ENCODE data around the gene MTNR1A.

DNA sequence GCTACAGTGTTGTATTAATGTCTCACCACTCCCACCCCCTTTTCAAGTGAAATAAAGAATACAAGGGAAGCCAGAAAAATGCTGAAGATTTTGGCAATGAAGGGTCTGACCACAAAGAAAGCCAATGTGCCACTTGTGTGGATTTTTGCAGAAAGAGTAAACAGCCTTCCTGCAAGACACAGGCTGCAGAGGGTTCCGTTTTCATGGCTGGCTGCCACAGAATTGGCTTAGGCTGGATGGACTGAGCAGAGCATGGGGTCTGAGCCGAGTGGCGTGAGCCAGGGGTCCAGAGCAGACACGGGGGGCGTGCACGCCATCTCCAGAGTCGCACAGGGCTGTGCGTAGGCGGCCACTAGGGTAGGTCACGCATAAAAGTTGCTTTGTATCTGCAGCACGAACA lies 69.2 kb downstream of the MTNR1A start:
- TF ChIP-seq, protein P1, sequence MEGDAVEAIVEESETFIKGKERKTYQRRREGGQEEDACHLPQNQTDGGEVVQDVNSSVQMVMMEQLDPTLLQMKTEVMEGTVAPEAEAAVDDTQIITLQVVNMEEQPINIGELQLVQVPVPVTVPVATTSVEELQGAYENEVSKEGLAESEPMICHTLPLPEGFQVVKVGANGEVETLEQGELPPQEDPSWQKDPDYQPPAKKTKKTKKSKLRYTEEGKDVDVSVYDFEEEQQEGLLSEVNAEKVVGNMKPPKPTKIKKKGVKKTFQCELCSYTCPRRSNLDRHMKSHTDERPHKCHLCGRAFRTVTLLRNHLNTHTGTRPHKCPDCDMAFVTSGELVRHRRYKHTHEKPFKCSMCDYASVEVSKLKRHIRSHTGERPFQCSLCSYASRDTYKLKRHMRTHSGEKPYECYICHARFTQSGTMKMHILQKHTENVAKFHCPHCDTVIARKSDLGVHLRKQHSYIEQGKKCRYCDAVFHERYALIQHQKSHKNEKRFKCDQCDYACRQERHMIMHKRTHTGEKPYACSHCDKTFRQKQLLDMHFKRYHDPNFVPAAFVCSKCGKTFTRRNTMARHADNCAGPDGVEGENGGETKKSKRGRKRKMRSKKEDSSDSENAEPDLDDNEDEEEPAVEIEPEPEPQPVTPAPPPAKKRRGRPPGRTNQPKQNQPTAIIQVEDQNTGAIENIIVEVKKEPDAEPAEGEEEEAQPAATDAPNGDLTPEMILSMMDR (IDR thresholded peaks at IDR 0.05; ENCODE audit: extremely low read depth in 1 of 2, insufficient read depth in 1 of 2, low read depth in 1 of 2, low read length in 2 of 2): no peak
- TF ChIP-seq FOS (IDR thresholded peaks at IDR 0.05; ENCODE audit: borderline replicate concordance, insufficient read depth, low read length) (no peak), POLR2A (IDR thresholded peaks at IDR 0.05; ENCODE audit: low read depth, low read length) (no peak), MYC (IDR thresholded peaks at IDR 0.05; ENCODE audit: low read depth, low read length) (no peak)
- TF ChIP-seq, protein P2, sequence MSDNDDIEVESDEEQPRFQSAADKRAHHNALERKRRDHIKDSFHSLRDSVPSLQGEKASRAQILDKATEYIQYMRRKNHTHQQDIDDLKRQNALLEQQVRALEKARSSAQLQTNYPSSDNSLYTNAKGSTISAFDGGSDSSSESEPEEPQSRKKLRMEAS (IDR thresholded peaks at IDR 0.05; ENCODE audit: insufficient read depth, insufficient read length): no peak

Data from endothelial cell of umbilical vein (primary cell).